HG02642 (cell line): ENCODE measurements around the gene LVRN.
"Not testable (repeated sequence)": the region's sequence is repeated elsewhere in the genome, so short reads cannot be mapped to it uniquely, and the experiment has no call there.

ENCODE experiments used
- ATAC-seq: cut with Tn5 transposase; IDR thresholded peaks from one replicate; pipeline ENCODE4 v1.9.1; 2021; ENCODE audit warnings: mild to moderate bottlenecking; ENCODE audit not compliant: unreplicated experiment, poor library complexity

Gene LVRN, protein sequence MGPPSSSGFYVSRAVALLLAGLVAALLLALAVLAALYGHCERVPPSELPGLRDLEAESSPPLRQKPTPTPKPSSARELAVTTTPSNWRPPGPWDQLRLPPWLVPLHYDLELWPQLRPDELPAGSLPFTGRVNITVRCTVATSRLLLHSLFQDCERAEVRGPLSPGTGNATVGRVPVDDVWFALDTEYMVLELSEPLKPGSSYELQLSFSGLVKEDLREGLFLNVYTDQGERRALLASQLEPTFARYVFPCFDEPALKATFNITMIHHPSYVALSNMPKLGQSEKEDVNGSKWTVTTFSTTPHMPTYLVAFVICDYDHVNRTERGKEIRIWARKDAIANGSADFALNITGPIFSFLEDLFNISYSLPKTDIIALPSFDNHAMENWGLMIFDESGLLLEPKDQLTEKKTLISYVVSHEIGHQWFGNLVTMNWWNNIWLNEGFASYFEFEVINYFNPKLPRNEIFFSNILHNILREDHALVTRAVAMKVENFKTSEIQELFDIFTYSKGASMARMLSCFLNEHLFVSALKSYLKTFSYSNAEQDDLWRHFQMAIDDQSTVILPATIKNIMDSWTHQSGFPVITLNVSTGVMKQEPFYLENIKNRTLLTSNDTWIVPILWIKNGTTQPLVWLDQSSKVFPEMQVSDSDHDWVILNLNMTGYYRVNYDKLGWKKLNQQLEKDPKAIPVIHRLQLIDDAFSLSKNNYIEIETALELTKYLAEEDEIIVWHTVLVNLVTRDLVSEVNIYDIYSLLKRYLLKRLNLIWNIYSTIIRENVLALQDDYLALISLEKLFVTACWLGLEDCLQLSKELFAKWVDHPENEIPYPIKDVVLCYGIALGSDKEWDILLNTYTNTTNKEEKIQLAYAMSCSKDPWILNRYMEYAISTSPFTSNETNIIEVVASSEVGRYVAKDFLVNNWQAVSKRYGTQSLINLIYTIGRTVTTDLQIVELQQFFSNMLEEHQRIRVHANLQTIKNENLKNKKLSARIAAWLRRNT

DNA sequence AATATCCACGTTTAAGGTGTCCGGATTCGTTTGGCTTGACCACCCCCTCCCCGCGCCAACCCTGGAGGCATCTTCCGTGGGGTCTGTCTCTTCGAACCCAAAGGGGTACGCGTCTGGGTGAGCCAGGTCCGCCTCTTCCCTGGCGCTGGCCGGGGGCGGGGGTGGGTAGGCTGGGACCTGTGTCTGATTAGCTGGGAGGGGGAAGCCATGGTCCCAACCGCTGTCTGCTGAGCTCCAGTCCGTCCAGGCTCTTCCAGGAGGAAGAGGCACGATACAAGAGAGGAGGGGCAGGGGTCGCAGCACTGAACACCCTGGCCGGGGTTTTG, at the start of gene LVRN:
Gene LVRN (plus strand): TSS at position 237 of the 326 bp plus-strand sequence. CDS start 143 bp downstream, outside the sequence.
- no peak for ATAC-seq

GRCh38 chr5:115913623-115914400, 48.5 kb upstream of the LVRN start:
- ATAC-seq: not testable (repeated sequence)

GRCh38 chr5:115920171-115920725, 42.0 kb upstream of the LVRN start:
- ATAC-seq: no peak

DNA sequence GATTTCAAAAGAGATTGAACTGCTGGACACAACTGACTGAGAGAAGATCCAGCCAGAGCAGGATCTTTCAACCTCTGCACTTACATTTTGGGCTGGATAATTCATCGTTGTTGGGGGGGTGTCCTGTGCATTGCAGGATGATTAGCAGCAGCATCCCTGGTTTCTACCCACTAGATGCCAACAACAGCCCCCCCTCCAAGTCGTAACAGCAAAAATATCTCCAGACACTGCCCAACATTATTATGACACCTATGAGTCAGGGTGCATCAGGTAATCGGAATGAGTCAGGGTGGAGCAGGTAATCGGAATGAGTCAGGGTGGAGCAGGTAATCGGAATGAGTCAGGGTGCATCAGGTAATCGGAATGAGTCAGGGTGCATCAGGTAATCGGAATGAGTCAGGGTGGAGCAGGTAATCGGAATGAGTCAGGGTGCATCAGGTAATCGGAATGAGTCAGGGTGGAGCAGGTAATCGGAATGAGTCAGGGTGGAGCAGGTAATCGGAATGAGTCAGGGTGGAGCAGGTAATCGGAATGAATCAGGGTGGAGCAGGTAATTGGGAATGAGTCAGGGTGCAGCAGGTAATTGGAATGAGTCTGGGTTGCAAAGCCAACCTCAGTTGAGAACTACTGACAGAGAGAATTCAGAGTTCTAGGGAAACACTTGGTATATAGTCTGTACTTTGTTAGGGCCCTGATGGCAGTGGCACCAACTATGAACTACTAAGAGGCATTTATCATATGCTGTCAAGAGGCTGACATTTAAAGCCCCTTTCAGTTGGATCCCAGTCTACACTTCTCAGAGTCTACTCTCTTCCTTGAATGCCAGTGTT, 33.5 kb upstream of the LVRN start:
- not testable (repeated sequence) for ATAC-seq

- not testable (repeated sequence) for ATAC-seq
Observed at GRCh38 chr5:115930171-115930570, 32.1 kb upstream of the LVRN start.

- ATAC-seq: no peak
Observed at GRCh38 chr5:115930630-115931337, 31.5 kb upstream of the LVRN start.

DNA sequence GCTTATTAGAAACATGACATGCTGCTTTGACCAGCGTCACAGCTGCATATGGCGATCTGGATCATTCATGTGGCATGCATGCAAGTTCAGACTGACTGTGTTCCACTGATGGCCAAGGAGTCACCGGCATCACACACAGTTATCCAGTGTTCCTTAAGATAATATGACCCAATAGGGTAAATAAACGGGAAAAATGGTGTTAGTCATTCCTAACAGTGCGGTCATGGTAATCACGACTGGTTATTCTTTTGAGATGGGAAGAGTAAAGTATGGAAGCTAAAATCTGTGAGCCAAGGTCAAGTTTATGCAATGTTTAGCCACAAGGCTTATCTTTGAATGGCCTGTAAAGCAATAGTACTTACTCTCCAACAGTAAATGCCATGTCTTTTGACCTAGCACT, 29.3 kb upstream of the LVRN start:
- ATAC-seq: no peak

GRCh38 chr5:115934388-115934974, 27.8 kb upstream of the LVRN start:
- no peak for ATAC-seq

DNA sequence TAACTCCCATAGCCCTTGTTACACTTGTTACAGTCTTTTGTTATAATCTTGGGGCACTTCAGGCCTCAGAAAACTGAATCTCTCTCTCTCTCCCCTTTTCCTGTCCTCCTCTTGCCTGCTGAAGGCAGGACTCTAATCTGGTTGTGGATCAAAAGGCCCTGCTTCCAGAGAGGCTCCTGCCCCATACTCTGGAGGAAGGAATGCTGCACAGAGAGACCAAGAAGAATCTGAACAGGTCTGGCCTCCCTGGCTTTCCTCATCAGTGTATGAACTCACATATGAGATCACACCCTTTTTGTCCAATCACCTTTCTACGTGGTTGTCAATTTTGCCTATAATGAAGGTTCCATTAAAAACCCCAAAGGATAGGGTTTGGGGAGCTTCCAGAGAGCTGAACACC, 26.2 kb upstream of the LVRN start:
- no peak for ATAC-seq

DNA sequence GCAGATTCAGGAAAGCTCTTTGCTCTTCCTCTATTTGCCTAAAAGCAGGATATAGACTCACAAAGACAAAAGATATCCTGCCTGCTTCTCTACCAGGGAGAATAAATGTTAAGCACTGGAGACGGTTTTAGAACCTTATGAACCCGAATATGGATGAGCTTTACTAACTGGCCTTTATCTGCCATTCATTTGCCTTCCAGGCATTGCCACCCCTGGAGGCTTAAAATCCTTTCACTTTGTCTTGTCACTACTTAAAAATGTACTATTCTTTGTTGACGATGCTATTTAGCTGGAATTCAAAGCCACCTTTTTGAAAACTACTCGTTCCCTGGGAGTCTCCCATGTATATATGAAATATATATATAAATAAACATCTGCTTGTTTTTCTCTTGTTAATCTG, 23.2 kb upstream of the LVRN start:
- ATAC-seq: no peak

DNA sequence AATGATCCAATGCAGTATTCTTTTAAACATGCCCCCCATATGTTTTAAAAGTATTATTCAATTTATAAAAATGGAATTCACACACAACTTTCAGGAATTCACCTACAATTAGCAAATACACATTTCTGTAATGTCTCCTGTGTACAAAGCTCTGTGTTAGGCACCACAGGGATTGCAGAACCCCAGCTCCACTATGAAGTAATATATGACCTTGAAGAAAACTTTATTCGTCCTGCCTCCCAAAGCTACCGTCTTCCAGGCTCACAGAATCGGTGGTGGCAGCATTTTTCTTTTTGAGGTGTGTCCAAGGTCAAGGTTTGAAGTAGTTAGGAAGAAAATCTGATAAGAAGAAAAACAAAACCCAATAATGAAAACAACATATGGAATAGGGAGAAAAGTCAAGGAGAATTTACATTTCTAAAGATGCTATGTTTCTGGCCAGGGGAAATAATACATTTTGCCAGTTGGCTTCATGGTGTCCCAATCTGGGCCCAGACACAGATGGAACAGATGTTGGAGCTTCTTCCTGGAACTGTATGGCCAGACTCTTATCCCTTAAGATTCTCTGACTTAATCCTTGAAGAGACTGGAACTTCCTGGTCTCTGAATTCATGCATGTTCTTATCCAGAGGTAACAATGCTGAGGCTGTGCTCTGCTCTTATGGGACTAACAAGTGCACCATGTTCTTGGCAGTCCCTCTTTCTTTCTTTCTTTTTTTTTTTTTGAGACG, 22.0 kb upstream of the LVRN start:
- ATAC-seq: no peak

- no peak for ATAC-seq
Observed at GRCh38 chr5:115941051-115941675, 21.1 kb upstream of the LVRN start.

DNA sequence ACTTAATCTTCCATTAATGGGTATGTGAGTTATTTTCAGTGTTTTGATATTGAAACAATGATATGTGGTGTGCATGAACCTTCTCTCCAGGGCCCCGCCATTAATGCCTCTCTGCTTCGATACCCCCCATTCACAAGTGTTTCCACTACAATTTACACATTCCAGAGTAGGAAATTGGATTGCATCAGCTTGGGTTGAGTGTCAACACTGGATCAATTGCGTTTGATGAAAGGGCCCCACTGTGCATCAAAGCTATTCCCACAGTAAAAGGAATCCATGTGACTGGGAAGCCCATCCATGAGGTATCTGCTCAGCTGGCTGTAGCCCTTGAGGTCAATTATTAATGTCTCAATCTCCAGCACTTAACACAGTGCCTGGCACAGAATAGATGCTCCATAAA, 17.8 kb upstream of the LVRN start:
- ATAC-seq: no peak

DNA sequence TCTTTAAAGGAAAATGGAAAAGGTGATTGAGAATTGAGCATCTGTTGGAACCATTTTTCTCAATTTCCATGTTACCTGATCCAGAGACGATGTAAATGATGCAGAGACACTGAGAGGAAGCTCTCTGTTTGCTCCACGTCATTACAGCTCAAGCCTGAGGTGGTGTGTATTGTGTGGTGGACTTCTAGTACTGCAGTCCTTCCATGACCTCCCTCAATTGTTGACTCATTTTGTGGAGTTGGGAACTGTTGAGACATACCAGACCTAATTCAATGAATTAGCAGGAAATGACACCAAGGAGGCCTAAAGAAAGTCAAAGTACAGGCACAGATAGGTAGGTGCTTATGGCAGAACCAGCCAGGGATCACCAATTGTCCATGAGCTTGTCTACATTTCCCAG, 15.6 kb upstream of the LVRN start:
- no peak for ATAC-seq

DNA sequence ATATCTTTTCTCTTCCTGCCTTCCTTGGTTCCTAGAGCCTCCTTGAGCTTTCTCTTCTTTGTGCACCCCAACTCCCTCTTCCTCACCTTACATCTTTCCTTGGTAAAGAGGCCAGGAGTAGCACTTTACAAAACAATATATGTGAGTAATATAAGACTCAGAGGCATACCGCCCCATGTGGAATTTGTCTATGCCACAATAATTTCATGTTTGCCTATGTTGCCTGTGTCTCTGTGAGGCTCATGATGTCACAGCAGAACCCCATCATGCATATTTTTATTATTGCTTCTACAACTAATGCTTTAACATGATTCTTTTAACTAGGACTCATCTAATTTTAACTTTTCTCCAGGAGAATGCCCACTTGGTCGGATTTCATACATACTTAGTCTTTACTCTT, 15.0 kb upstream of the LVRN start:
- ATAC-seq: no peak

GRCh38 chr5:115948091-115948534, 14.2 kb upstream of the LVRN start:
- ATAC-seq: no peak

DNA sequence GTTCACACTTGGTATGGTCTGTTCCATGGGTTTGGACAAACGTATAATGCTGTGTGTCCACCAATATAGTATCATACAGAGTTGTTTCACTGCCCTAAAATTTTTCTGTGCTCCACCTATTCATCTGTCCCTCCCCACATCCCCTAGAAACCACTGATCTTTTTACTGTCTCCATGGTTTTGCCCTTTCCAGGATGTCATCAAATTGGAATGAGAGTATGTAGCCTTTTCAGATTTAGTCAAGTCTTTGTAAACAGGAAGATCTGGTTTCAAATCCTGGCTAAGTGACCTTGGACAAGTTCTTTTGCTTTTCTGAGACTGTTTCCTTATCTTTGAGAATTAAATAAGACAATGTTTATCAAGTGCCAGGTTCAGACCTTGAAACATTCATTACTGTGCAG, 13.2 kb upstream of the LVRN start:
- no peak for ATAC-seq
